NK-92 (cell line): ENCODE measurements around the gene SPATA22.
"Not testable (repeated sequence)": the region's sequence is repeated elsewhere in the genome, so short reads cannot be mapped to it uniquely, and the experiment has no call there.

Experiments used
- DNase-seq: peaks from one replicate; lab custom pipeline; 2025; ENCODE audit not compliant: unreplicated experiment; lab: John Stamatoyannopoulos, UW

SPATA22 gene

GRCh38 chr17:3471599-3471998, at the start of gene SPATA22:
SPATA22 (minus strand) TSS chr17:3471819; CDS start chr17:3469325, 2,494 bp downstream.
- no peak for DNase-seq

GRCh38 chr17:3519472-3519871, 47.9 kb upstream of the SPATA22 start:
- not testable (repeated sequence) for DNase-seq

- DNase-seq: no peak
Measured at GRCh38 chr17:3514873-3515272, 43.3 kb upstream of the SPATA22 start.

- DNase-seq: not testable (repeated sequence)
Measured at GRCh38 chr17:3514167-3514566, 42.5 kb upstream of the SPATA22 start.

GRCh38 chr17:3513305-3514035, 41.9 kb upstream of the SPATA22 start:
- no peak for DNase-seq

- DNase-seq: no peak
Measured at GRCh38 chr17:3512505-3513171, 41.0 kb upstream of the SPATA22 start.

GRCh38 chr17:3511852-3512504, 40.4 kb upstream of the SPATA22 start:
- DNase-seq: no peak

GRCh38 chr17:3510090-3510489, 38.5 kb upstream of the SPATA22 start:
- DNase-seq: no peak

GRCh38 chr17:3507869-3508268, 36.2 kb upstream of the SPATA22 start:
- DNase-seq: no peak

GRCh38 chr17:3507071-3507470, 35.5 kb upstream of the SPATA22 start:
- DNase-seq: no peak

GRCh38 chr17:3506054-3506453, 34.4 kb upstream of the SPATA22 start:
- no peak for DNase-seq

- no peak for DNase-seq
Measured at GRCh38 chr17:3505008-3505407, 33.4 kb upstream of the SPATA22 start.

GRCh38 chr17:3503285-3503684, 31.7 kb upstream of the SPATA22 start:
- DNase-seq: no peak

- no peak for DNase-seq
Measured at GRCh38 chr17:3502466-3502865, 30.8 kb upstream of the SPATA22 start.

- DNase-seq: no peak
Measured at GRCh38 chr17:3501344-3501743, 29.7 kb upstream of the SPATA22 start.

- DNase-seq: no peak
Measured at GRCh38 chr17:3497101-3497500, 25.5 kb upstream of the SPATA22 start.

- DNase-seq: no peak
Measured at GRCh38 chr17:3485481-3486068, 14.0 kb upstream of the SPATA22 start.

GRCh38 chr17:3482852-3483251, 11.2 kb upstream of the SPATA22 start:
- no peak for DNase-seq

GRCh38 chr17:3479988-3480387, 8.4 kb upstream of the SPATA22 start:
- DNase-seq: no peak

GRCh38 chr17:3475812-3476610, 4.4 kb upstream of the SPATA22 start, which contains the start of gene ASPA:
ASPA (plus strand) TSS chr17:3475997; CDS start chr17:3476160, 163 bp downstream.
- DNase-seq: no peak

- DNase-seq: no peak
Measured at GRCh38 chr17:3475251-3475685, 3.6 kb upstream of the SPATA22 start.
